Measurements from ENCODE around the gene EBI3.
"Not testable (repeated sequence)": the region's sequence is repeated elsewhere in the genome, so short reads cannot be mapped to it uniquely, and the experiment has no call there.

Gene EBI3

DNA sequence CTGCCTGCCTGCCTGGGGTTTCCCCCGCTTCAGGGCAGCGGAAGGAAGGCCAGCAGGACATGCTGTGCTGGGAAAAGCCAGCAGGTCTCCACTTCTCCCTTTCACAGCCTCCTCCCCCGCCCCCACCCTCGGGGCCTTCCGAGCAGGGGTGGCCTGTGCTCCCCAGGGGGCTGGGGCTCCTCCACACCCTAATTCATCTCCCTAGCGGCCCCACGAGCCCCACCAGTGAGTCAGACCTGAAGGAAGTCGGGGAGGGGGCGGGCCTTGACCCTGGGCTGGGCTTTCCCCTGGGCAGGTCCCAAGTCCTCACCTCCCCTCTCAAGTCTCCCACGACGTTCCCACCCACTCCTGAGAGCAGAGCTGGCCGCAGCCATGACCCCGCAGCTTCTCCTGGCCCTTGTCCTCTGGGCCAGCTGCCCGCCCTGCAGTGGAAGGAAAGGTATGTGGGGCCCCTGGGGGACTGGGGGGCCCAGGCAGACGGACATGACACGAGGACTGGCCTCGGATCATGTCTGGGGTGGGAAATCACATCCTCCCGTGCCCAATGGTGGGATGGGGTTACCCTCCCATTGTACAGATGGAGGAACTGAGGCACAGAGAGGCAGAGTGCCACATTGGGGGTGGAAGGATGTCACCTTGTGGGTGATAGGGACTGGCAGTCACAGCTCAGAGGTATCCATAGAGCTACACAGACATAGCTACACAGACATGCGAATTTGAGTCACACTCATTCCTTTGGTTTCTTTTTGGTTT is at the start of gene EBI3:
EBI3 (plus strand) TSS at position 345 of the 753 bp plus-strand sequence; CDS start at position 373, 28 bp downstream.
- peak; percentile 28 for DNase-seq (ENCODE audit: low spot score)

DNA sequence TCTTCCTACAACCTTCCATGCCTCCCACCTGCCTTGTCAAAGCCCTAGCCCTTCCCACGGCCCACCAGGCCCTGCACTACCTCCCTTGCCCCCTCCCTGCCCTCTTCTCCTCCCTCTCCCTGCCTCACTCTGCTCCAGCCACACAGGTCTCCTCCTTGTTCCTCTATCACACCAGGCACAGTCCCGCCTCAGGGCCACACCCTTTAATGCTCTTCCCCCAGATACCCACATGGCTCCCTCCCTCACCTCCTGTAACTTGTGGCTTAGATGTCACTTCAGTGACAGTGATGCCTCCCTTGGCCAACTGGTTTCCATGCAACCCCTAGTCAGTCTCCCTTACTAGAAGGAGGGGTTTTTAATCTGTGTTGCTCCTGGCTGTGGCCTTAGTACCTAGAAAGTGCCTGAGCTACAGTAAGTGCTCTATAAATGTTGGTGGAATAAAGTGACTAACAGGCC is 48.2 kb upstream of the EBI3 start:
- peak; percentile 23 for DNase-seq (ENCODE audit: low spot score)

DNA sequence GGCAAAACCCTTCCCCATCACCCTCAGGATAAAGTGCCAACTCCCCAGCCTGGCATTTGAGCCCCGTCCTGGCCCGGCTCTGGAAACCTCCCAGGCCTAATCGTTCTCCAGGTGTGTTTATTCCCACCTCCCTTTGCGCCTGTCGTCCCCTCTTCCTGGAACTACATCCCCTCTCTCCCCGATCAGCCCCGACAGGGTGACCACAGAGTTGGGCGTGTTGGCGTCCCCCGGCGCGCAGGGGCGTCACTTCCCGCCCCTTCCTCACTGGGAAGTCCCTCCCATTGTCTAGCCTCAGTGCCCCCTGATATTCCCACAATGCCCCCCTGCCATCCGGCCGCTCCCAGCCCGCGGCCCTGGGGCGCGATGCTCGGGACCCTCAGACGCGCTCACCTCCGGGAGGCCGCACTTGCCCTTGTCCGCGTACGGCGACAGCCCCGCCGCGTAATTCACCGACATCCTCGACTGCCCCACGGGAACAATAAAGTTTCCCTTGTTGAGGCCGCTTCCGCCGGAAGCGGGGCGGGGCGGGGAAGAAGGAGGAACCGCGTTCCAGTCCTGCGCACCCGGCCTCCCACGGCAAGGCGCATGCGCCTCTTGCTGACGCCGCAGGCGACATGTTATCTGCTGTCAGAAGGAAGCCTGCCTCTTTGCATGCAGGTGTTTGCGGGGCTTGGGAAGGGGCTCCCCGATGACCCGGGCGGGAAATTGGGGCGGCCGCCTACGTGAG is 47.1 kb upstream of the EBI3 start, which contains the start of the genes ANKRD24 and SIRT6:
ANKRD24 (plus strand) TSS at position 606 of the 727 bp plus-strand sequence. CDS start 3,737 bp downstream, outside the sequence.
SIRT6 (minus strand) TSS at position 480 of the 727 bp plus-strand sequence; CDS start at position 456, 24 bp downstream.
- DNase-seq (ENCODE audit: low spot score) = peak; percentile 89

DNA sequence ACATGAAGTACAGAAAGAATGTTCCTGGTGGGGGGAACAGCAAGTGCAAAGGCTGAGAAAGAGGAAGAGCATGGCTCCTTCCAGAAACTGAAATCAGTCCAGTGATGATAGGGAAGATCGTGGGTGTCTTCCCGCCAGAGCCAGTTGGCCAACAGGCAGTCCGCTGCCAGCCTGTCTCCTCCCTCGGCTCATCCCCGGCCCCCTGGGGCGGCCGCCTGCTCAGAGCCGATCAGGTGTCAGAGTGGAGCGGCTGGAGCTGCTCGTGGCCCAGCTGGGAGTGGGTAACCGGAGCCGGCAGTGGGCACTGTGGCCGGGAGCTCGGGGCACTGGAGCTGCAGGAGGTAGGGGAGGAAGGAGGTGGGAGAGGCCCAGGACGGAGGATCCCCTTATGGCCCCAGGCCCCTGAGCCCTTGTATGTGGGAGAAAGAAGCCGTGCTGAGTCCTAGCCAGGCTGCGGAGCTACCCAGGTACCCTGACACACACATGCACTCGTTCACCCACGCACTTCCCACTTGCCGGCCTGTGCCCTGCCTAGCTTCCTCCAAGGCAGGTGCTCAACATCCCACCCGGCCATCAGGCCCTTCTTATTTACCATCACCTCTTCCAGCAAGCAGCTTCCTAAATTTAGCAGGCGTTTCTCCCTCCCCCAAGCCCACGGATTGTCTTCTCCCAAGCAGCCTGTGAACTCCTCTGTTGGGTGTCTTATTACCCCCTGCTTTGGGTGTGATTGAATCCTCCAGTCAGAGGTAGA is 45.2 kb upstream of the EBI3 start:
- no peak for DNase-seq (ENCODE audit: low spot score)

DNA sequence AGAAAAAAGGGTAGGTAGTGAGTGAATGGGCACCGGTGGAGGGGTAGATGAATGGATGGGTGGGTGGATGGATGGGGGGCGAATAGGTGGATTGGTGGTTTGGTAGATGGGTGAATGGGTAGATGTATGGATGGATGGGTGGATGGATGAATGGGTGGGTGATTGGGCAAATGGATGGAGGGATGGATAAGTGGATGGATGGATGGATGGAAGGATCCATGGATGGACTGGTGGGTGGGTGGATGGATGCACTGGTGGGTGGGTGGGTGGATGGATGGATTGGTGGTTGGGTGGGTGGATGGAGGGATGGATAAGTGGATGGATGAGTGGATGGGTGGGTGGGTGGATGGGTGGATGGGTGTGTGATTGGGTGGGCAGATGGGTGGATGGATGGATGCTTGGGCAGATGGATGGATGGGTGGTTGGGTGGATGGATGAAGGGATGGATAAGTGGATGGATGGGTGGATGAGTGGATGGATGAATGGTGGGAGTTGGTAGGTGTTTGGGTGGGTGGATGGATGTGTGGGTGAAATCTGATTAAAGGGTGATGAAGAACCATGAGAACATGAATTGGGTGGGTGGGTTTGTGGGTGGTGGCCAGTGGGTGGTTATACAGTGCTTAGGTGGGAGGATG is 44.5 kb upstream of the EBI3 start:
- DNase-seq (ENCODE audit: low spot score) = no peak

DNA sequence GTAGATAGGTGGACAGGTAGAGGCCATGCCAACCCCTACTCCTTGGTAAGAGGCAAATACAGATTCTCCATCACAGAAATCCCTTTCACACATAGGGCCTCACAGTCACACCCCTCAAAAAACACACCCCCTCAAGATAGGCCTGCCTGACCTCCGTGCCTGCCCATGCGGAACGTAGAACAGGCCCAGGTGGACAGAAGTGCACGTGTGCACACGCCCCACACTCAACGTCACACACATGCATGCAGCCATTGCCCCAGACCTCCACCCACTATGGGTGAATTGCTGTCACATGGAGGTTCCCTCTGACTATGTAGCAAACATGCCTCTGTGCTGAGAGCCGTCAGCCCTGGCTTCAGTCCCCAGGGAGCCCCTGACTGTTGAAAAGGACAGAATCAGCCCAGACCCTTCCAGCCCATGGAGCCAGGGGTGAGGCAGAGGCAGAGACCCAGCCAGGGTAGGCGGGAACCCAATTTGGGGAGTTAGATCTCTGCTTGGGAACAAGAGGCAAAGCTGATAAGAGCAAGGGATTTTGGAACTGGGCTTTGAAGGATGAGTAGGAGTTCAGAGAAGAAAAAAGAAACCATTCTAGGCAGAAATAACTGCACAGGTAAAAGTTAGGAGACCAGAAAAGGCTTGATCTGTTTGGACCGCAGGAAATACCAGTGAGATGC is 43.8 kb upstream of the EBI3 start:
- DNase-seq (ENCODE audit: low spot score) = no peak

DNA sequence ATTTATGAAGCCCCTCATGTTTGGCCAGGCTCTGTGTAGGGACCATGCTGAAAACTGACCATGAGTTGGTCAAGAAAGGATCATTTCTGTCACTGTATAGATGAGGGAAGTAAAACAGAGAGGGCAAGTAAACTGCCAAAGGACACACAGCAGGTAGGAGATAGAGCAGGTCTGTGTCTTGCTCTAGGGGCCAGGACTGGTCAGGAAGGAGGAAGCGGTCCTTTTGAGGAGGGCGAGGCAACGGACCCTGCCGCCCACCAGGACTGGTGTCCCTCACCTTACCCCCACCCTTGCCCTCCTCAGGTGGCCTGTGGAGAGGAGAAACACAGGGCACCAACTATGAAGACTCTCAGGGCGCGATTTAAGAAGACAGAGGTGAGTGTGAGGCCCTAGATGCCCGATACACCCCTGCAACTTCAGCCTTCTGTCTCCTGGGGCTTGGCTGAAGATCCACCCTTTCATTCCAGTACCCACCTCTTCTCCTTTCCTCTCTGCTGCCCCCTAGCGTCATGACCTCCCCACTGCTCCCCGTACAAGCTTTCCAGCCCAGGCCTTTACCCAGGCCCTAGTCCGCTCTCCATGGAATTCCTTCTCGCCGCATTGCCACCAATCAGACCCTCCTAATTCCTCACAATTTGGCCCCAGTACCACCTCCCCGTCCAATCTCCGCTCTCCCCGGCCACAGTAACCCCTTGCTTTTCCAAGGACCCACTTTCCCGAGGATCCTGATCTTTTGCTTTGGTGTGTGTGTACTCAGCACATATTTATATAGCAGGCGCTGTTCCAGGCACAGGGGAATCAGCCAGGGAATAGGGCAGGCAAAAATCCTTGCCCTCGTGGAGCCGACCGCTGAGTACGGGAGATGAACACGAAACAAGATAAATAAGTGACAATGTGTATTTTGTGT is 43.0 kb upstream of the EBI3 start:
- DNase-seq (ENCODE audit: low spot score) = peak; percentile 70

DNA sequence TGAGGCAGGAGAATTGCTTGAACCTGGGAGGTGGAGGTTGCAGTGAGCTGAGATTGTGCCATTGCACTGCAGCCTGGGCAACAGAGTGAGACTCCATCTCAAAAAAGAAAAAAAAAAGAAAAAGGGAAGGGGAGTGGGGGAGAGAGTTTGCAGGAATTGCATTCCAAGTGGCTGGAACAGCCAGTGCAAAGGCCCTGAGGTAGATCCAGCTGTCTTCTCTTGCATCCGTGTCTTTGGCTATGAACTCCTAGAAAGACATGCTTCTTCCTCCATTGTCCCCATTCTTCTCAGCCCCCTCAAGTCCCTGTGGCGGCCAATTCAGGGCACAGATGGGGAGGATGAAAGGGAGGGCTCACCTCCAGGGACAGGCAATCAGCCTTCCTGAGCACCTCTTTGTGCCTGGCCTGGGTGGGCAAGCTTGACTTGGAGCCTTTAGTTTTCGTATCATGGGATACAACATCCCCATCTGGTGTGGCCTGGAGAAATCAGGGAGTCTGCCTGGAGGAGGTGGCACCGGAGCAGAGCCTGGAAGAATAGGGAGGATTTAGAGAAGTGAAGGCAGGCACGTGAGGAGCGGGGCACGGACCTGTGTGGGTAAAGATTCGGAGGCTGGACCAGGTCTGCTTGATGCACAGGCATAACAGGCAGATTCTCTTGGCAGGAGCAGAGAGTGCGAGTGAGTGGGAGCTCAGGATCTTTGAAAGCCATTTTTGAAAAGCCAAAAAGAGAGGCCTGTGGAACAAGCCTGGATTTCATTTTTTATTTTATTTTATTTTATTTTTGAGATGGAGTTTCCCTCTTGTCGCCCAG is 41.8 kb upstream of the EBI3 start:
- DNase-seq (ENCODE audit: low spot score) = no peak

DNA sequence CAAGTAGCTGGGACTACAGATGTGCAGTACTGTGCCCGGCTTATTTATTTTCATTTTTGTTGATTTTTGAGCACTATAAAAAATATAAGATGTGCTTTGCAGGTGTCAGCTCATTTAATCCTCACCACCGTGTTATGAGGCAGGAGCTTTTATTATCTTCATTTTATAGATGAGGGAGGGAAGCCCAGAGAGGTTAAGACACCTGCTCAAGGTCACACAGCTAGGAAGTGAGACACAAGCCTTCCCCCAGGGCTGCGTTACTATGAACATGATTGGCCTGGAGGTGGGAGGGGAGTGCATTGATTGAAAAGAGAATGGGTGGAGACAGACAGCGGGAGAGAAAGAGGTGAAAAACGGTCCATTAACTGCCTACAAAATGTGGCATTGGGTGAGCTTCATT is 39.7 kb upstream of the EBI3 start:
- DNase-seq (ENCODE audit: low spot score) = no peak

DNA sequence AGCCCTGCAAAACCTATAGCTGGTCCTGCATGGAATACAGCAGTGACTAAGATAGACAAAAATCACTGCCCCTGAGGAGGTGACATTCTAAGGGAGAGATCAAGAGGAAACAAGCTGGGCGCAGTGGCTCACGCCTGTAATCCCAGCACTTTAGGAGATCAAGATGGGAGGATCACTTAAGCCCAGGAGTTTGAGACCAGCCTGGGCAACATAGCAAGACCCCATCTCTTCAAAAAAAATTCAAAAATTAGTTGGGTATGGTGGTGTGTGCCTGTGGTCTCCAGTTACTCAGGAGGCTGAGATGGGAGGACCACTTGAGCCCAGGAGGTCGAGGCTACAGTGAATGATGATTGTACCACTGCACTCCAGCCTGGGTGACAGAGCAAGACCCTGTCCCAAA is 36.8 kb upstream of the EBI3 start:
- DNase-seq (ENCODE audit: low spot score) = not testable (repeated sequence)

DNA sequence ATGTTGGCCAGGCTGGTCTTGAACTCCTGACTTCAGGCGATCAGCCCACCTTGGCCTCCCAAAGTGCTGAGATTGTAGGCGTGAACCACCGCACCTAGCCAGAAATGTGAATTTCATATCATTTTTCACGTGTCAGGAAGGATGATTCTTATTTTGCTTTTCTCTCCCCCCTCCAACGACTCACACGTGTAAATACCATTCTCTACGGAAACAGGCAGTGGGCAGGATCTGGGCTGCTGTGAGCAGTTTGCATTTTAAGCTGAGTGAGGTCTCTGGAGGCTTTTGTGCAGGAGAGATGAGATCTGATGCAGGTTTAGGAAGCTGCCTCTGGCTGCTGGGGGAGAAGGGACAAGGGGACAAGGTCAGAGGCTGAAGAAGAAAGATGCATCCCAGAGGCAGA is 35.0 kb upstream of the EBI3 start:
- DNase-seq (ENCODE audit: low spot score) = no peak

DNA sequence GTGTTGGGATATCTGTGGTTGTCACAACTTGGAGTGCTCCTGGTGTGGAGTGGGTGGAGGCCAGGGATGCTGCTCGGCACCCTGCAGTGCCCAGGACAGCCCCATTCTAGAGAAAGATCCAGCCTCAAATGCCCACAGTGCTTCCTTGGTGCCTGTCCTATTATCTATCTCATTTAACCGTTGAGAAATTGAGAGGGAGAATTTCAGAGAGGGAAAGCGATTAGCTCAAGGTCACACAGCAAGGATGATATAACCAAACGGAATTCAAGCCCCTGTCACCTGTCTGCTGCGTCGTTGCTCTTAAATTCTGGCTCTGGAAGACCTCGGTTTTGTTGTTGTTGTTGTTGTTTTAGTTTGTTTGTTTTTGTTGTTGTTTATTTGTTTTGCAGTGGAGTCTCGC is 33.3 kb upstream of the EBI3 start:
- no peak for DNase-seq (ENCODE audit: low spot score)

DNA sequence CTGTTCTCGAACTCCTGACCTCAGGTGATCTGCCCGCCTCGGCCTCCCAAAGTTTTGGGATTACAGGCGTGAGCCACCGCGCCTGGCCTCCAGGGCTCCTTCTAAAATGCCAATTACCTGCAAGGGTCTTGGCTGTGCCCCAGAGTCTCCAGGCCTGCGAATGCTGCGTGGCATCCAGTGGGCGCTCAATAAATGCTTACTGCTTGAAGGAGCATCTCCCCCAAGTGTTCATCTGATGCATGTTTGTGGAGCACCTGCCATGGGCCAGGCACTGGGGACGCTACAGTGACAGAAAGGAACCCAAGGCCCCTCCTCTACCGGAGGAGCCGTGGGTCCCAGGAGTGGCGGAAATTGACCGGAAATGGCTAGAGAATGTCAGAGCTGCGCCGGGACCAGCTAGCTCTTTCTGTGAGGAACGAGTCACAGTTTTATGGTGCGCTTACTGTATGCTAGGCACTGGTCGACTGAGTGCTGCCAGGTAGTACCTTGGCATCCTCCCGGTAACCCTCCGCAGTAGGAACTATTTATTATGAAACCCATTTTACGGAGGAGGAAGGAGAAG is 32.7 kb upstream of the EBI3 start:
- no peak for DNase-seq (ENCODE audit: low spot score)

DNA sequence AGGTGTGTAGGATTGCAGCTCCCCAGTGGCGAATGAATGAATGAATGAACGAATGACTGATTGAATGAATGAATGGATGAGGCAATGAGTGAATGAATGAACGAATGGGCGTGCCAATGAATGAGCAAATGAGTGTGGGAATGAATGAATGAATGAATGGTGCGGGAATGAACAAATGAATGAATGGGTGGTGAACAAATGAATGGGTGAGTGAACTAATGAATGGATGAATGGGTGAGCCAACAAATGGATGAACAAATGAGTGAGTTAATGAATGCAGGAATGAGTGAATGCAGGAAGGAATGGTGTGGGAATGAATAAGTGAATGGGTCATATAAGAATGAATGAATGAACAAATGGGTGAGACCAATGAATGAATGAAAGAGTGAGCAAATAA is 32.1 kb upstream of the EBI3 start:
- no peak for DNase-seq (ENCODE audit: low spot score)

DNA sequence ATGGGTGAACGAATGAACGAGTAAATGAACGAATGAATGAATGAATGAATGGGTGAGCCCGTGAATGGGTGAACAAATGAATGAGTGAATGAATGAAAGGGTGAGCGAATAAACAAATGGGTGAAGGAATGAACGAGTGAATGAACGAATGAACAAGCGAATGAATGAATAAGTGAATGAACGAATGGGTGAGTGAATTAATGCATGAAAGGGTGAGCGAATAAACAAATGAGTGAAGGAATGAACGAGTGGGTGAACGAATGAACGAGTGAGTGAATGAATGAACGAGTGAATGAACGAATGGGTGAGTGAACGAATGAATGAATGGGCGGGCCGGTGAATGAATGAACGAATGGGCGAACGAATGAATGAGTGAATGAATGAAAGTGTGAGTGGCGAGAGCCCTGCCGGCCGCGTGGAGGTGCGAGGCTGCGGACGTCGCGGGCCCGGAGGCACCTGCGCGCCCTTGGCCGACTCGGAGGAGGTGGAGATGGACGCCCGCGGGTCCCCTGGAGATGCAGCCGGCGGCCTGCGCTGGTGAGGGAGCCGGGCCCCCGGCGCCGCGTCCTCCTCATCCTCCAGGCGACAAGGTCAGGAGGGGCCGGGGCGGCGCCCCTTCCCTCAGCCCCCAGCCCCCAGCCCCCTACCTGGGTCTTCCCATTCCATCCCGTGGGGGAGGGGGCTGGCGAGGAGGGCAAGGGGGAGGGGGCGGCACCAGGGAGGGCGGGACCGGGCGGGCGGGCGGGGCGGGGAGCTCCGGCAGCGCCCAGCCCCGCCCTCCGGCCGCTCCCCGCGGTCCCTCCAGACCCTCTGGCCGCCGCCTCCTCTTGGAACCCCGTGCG is 31.5 kb upstream of the EBI3 start:
- no peak for DNase-seq (ENCODE audit: low spot score)

DNA sequence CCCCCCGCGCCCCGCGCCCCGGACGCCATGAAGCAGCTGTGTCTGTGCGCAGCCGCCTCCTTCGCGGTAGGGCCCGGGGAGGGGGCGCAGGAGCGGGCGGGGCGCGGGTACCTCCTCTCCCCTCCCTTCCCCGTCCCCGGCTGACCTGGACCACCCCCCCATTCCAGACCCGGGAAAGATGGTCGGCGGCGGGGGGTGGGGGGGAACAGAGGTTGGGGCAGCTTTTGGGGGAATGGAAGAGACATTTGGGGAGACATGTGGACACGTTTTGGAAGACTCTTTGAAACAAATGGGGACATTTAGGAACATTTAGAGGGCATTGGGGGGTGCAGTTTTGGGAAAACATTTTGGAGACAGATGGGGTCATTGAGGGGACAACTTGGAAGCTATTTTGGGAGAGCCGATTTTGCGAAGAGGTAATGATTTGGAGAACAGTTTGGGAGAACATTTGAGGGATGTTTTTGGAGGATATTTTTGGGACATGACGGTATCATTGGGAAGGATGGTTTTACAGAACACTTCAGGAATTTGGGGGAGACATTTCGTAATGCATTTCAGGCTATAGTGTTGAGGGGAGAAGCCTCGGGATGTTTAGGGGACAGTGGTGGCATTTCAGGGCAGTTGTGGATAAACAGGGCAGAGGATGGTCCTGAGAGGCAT is 30.7 kb upstream of the EBI3 start:
- no peak for DNase-seq (ENCODE audit: low spot score)

DNA sequence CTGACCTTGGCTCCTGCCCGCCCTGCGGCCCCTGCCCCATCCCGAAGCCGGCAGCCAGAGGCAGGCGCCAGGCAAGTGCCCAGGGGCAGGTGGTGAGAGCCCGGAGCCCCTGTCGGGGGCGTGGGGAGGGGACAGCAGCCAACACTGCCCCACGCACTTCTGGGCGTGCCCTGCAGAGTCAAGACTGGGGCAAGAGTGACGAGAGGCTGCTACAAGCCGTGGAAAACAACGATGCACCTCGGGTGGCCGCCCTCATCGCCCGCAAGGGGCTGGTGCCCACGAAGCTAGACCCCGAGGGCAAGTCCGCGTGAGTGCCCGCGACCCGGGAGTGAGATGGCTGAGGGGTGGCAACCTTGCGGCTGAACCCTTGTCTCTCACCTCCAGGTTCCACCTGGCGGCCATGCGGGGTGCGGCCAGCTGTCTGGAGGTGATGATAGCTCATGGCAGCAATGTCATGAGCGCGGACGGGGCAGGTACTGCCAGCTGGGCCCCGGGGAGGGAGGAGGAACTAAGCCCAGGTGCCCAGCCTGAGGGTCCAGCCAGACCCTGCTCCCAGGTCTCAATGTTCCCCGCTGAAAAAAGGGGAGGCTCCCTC is 29.5 kb upstream of the EBI3 start:
- peak; percentile 31 for DNase-seq (ENCODE audit: low spot score)

Data from SW480 (cell line).